GM19023 (cell line): Measurements from ENCODE around the gene GM2A.
"Not testable (repeated sequence)": the region's sequence is repeated elsewhere in the genome, so short reads cannot be mapped to it uniquely, and the experiment has no call there.

ENCODE experiments used
- ATAC-seq: cut with Tn5 transposase; IDR thresholded peaks from one replicate; pipeline ENCODE4 v1.9.1; 2021; ENCODE audit warnings: mild to moderate bottlenecking, moderate library complexity; ENCODE audit not compliant: unreplicated experiment

GM2A gene

DNA sequence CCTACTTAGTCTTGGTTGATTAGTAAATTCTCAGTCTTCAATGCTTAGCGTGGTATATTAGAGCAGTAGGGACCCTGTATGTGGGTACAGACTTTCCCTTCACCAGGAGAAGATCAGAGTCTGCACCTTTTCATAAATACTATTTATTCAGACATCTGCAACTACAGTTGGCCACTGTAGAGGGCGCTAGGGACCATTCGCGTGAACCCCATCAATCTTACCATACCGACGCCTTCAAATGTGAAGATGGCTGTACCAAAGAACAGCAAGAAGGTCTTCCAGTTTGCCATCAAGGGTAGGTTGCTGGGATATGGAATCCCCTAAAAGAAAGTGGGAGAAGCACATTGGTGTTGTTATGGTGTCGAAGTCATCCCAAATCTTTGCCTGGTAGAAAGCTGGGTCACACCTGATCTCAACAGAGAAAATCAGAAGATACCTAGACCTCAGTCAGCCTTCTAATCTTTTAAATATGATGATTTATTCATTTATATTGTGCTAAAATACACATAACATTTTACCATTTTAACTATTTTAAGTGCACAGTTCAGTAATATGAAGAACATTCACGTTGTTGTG, 31.5 kb downstream of the GM2A start:
- no peak for ATAC-seq

DNA sequence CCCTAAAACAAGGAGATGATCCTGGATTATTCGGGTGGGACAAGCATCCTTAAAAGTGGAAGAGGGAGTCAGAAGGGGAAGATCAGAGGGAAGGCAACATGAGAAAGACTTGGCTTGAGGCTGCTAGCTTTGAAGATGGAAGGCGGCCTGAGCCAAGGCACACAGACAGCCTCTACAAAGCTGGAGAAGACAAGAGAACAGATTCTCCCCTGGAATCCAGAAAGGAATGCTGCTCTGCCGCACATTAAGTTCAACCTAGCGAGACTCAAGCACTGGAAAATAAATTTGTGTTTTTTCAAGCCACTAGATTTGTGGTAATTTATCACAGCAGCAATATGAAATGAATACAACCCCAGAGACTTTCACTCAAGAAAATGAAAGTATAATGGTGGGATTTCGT, 32.7 kb downstream of the GM2A start:
- no peak for ATAC-seq

DNA sequence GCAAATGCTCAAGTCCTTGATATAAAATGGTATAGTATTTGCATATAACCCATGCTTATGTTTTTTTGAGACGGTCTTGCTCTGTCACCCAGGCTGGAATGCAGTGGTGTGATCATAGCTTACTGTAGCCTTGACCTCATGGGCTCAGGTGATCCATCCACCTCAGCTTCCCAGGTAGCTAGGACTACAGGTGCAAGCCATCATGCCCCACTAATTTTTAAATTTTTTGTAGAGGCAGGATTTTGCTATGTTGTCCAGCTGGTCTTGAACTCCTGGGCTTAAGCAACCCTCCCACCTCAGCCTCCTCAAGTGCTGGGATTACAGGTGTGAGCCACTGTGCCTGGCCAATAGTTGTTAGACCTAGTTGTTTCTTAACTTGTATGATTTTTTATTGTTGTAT, 33.3 kb downstream of the GM2A start:
- no peak for ATAC-seq

DNA sequence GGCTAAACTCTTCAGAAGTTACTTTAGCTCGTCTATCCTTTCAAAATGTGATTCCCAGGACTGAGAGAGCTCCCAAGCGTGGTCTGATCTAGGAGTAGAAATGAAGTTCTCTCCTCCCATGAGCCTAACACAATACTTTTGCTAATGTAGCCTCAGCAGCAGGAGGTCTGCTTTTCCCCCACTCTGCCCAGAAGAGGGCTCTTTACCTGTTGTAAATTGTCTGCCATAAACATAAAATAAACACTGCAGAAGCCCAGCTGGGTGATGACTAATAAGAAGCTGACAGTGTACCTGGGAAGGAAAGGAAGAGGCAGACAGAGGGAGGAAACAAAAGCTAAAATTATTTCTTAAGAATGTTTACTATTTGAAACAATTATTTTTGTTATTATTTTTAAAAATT, 35.2 kb downstream of the GM2A start:
- ATAC-seq, result no peak

DNA sequence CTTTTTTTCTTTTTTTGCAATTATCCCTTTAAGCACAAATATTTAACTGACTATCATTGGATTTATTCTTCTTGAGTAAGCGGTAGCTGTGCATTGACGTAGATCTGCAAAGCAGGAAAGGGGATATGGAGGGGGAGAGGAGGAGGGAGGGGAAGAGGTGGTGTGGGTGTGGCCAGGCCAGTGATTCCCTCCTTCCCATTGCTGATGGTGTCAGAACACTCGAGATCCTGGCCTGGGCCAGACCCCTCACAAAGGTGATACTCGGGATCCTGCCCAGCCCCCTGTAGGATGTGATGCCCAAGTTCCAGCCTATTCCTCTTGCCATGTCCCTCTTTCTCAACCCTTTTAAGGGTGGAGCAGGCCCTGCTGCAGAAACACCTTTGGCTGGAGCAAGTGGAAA, 40.6 kb downstream of the GM2A start:
- ATAC-seq, result no peak

DNA sequence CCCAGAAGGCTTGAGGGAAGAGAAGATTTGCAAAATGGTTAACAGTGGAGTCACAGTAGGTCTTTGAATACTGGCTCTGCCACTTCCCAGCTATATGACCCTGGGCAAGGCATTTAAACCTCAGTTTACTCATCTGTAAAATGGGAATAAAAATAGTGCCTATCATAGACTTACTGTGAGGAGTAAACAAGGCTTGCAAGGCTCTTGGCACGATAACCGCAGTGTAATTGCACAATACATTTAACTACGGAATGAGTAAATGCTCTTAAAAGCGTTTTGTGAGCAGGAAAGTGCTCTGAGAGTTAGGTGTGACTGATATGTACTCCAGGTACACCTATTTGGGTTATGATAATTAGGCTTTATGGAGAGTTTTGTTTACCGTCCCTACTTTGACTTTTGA, 42.2 kb downstream of the GM2A start:
- ATAC-seq, result no peak

DNA sequence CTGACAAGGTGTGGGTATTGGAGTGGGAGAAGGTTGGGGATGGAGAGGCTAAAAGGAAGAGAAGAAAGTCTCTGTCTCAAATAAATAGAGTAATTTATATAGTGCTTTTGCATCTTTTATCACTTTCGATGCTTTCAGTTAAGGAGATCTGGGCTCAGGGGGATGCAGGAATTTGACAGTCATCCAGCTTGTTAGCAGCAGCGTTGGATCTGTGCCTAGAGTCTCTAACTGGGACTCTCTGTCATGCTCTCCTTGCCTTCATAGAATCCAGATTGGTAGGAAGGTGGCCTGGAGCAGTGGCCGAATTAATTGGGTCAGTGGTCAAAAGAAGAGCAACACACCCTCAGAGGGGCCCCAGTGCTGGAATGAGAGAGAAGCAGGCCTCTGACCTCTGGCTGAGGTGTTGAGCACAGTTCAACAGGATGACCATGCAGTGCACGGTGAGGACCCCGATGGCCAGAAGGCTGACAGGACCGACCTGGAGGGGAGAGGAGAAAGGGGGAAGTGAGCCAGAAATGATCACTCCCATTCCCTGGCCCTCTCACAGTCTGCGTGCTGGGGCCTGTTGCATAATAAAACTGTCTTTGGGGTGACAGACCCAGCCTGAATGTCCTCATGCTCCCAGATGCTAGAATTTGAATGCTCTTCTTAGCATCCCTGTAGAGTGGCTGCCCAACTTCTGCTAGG, 42.9 kb downstream of the GM2A start:
- no peak for ATAC-seq

DNA sequence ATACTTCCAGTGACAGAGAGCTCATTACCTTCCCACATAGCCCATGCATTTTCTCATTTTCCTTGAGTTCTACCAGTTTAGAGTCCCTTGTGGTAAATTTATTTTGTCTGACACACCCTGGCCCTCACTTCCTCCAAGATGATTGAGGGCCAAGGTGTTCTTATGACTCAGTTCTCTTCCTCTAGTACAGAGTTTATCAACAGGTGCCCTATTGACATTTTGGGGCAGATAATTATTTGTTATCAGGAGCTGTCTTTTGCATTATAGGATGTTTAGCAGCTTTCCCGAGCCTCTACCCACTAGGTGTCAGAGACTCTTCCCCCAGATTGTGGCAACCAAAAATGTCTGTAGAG, 43.5 kb downstream of the GM2A start:
- no peak for ATAC-seq

DNA sequence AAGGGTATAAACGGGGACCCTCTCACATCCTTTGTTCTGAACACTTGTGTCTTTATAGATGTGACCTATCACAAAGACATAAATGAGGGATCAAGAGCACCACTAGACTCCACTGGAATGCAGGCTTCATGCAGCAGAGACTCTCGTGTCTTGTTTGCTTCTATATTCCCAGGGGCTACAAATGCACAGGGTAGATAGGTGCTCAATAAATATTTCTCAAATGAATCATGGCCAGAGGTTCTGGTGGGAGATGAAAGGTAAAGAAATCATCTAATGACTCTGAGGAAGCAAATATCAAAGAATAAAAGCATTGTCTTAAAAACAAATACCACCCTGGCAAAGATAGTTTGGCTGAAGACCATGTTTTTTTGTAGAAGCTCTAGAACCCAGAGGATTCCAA, 44.0 kb downstream of the GM2A start:
- ATAC-seq, result no peak

DNA sequence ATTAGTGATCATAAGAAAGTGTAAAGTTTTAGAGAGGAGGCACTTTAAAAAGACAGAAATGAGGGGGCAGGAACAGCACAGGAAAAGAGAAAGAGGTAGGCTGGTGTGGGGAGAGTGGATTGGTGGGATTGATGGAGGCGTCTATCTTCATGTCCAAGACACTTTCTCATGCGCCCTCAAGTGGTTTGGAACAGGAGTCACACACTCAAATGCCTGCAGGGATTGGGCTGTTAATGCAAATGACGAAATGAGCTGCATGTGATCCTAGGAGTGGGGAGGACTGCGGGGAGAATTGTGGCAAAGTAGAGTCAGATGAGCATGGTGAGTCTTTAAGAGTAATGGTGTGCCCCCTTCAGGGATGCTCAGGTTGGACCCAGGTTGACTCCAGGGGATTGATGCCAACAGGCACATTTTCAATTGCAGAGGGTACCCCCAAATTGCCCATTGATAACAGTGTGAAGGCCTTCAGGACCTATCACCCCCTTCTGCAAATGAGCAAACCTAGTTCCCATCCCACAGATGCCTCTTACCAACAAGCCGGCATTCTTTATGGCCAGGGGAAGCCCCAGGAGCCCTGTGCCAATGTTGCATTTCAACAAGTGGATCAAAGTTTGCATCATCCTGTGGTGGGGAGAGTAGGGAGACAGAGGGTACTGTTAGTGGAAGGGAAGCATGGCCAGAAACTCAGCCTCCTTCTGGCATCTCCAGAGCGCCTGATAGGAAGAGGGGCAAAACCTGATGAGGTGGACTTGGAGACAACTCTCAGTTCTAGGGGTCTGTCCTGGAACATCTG, 45.3 kb downstream of the GM2A start:
- no peak for ATAC-seq

DNA sequence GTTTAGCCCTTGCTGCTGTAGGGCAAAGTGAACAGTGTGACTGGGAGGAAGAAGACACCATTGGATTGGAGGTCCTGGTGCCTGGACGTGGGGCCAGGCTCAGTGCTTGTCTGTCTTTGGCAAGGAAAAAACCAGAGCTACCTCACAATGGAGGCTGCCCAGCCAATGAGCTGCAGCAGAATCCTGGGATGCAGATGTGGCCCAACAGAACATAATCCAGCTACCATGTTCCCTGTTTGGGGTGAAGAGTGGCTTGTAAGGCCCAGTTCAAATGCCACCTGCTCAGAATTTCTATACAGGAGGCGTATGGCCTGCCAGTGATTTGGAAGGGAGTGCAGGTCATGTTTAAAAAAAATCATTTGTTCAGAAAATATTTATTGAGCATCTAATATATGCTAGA, 50.7 kb downstream of the GM2A start, which contains the start of gene SLC36A3:
SLC36A3 (minus strand) TSS at position 101 of the 400 bp plus-strand sequence. CDS start 412 bp downstream, outside the sequence.
- ATAC-seq, result no peak

DNA sequence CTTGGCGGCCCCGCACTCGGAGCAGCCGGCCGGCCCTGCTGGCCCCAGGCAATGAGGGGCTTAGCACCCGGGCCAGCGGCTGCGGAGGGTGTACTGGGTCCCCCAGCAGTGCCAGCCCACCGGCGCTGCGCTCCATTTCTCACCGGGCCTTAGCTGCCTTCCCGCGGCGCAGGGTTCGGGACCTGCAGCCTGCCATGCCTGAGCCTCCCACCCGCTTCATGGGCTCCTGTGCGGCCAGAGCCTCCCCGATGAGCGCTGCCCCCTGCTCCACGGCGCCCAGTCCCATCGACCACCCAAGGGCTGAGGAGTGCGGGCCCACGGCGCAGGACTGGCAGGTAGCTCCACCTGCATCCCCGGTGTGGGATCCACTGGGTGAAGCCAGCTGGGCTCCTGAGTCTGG, 56.3 kb downstream of the GM2A start:
- not testable (repeated sequence) for ATAC-seq

DNA sequence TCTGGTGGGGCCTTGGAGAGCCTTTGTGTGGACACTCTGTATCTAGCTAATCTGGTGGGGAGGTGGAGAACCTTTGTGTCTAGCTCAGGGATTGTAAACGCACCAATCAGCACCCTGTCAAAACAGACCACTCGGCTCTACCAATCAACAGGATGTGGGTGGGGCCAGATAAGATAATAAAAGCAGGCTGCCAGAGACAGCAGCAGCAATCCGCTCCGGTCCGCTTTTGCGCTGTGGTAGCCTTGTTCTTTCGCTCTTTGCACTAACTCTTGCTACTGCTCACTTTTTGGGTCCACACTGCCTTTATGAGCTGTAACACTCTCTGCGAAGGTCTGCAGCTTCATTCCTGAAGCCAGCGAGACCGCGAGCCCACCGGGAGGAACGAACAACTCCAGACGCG, 56.8 kb downstream of the GM2A start:
- ATAC-seq, result not testable (repeated sequence)

DNA sequence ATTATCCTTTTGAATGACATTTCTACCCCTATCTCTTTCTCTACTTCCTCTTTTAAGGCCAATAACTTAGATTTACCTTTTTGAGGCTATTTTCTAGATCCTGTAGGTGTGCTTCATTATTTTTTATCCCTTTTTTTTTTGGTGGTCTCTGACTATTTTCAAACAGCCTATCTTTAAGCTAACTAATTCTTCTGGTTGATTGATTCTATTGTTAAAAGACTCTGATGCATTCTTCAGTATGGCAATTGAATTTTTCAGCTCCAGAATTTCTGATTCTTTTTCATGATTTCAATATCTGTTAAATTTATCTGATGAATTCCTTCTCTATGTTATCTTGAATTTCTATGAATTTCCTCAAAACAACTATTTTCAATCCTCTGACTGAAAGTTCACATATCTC, 57.9 kb downstream of the GM2A start:
- ATAC-seq, result no peak

DNA sequence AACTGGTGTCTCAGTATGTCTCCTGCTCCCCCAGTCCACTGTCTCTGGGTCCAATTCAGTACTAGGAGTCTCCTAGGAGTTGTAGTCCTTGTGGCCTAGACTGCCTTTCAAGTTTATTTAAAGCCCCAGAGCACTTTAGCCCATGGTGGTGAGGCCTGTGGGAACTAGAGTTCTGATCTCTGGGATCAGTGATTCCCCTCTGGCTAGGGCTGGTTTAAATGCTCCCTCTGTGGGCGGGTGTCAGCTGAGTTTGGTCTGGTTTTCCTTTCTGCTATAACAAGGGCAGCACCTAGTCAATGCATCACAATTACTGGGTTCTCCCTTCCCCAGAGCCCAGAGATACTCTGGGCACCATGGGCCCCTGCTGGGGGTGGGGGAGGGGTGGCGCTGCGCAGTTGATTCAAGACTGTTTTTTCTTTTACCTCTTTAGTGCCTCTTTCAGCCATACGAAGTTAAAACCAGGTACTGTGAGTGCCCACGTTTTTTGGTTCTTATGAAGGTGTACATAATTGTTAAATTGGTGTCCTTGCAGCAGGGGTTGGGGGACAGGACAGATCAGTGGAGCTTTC, 59.9 kb downstream of the GM2A start:
- no peak for ATAC-seq

DNA sequence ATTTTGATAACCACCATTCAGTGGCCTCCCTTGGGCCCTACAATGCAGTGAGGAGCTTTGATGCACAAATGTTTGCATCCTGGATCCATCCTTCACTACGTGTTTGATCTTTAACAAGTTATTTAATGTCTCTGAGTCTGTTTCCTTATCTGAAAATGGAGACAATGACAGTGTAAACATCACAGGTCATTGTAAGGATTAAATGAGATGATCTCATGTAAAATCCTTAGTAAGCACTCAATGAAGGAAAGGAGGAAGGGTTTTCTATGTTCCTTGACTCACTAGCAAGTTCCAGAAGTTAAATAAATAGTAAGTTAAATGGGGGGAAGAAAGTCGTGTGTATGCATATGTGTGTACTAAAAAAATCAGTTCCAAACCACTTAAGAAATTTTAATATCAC, 60.4 kb downstream of the GM2A start:
- no peak for ATAC-seq

DNA sequence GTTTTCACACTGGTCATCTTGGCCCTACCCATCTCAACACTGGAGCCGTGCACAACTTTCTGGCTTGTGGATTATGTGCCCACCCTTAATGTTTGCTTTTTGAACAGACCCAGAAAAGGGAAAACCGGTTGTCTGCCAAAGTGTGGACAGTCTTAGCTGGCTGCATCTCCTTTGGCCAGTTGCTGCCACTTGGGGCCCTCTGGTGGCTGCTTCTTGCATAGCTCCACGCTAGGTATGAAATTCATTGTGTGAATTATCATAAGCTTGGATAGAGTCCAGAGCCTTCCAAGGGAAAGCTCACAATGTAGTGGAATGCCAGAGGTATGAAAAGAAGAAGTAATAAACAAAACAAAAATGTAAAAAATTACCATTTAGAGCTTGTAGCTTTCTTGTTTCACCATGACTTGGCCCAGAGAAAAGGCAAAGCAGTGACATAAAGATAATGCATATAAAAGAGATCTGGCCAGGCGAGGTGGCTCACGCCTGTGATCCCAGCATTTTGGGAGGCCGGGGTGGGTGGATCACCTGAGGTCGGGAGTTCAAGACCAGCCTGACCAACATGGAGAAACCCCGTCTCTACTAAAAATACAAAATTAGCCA, 63.1 kb downstream of the GM2A start:
- ATAC-seq, result peak; percentile 55

DNA sequence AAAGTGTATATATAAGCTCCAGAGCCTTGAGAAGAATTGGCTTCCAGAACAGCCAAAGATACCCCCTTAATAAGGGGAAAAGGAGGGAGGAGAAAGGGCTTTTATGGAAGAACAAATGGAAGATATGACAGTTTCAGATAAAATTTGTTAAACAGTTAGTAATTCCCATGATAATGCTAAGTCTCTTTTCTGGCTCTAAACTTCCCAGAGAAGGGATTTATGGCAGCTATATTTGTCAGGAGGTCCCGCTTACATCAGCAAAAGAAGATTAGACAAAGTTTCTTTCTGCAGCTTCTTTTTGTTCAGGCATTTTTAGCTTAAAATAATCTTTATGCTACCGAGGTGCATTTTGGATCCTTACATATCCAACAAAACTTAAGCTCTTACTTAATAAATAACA, 64.9 kb downstream of the GM2A start:
- no peak for ATAC-seq

DNA sequence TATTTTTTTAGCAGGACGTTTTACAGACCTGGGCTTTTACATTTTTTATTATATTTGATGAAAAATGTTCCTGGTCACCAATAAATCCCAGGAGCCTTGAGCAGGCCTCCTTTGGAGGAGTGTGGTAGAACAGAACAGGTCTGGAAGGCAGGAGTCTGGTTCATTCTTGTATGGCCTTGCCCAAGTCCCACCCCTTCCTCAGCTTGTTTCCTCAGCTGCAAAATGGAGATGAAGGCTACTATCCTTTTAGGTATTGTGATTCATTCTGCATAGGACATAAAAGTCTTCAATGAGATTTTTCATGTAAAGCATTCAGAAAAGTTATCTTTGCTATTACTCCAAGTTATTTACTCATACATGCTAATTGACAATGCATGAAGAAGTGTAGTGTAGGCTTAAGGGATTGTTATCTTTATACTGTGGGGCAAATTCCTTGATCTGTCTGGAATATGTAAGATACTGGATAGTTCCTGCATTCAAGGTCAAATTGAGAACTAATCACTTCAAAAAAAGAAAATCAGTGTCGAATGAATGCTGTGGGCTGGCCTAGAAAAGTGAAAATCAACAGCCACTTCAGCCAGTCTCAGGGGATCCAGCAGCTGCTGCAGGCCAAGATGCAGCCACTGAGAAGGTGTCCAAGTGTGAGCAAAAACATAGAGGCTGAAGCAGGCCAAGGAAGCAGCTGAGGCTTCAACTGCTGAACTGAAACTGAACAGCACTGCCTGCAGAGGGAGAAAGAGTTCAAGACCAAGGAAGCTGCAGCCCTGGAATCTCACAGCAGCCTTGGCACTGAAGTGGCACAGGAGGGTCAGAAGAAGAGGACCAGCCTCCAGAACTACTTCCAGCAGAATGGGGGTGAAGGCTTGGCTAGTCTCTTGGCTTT, 66.1 kb downstream of the GM2A start:
- peak; percentile 75 for ATAC-seq
